Stimulated activated CD8-positive, alpha-beta memory T cell treated with anti-CD3 and anti-CD28 coated beads, Interleukin-15, amount 100 ng/mL, for 48 hours (primary cell): ENCODE measurements around the gene TCF19.

Experiments used
- DNase-seq, 2 donors: peaks; one replicate each; pipeline ENCODE4 v3.0.0-alpha.2; 2020; ENCODE audit warnings: low read depth in 2 of 2

TCF19 gene

DNA sequence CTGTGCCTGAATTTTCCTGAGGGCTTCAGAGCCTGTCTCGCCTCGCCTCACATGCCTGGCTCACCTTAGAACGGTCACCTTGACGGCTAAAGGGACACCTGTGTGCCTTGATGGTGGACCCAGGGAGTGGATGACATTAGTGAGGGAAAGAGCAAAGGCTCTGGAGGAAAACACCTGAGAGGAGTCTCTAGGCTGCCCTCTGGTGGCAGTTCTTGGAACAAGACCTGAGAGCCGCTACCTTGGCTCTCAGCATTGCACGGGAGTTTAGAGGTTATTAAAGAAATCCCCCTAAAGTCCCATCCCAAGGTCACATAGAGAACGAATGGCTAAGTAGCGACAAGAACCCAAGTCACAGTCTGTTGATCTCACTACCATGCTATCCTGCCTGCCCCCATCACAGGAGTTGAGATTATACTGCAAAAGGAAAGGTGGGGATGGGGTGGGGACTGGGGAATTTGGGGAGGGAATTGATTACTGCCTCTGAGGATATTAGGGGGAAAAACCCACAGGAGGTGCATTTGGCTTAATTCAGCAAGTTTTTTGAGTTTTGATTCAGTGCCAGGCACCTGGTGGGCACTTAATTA lies 30.2 kb upstream of the TCF19 start:
- DNase-seq, result peak; percentile 37 to 51

DNA sequence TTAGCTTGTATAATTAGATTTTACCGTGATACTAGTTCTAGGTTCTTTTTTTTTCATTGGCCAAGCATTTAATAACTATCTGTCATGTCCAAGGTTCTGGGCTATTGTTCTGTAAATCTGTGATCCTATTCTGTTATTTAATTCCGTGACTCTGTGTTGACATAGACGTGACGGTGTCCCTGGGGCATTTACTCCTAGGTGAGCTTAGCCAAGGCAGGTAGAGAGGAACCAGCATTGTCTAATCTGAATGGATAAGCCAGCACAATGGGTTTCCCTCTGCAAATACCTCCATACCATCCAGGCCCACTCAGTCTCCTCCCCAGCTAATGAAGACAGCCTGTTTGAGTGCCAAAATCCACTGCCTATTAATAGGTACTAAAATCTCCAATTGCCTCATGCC lies 29.3 kb upstream of the TCF19 start:
- DNase-seq, result no peak

- DNase-seq, result no peak
Measured at GRCh38 chr6:31130751-31131150, 27.6 kb upstream of the TCF19 start.

DNA sequence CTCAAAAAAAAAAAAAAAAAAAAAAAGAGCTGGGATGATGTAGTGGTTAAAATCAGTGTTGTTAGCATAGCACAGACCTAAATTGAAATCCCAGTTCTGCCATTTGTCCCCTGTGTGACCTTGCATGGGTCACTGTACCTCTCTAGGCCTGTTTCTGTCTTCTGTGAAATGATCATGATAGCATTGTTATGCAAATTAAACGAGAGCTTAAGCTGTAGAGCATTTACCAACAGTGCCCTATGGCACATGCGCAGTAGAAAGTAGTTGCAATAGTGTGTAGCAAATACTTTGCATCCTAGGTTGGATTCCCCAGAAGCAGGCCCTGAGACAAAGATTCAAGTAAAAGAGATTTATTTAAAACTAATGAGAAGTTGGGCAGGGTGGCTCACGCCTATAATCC lies 26.8 kb upstream of the TCF19 start:
- DNase-seq, result no peak

DNA sequence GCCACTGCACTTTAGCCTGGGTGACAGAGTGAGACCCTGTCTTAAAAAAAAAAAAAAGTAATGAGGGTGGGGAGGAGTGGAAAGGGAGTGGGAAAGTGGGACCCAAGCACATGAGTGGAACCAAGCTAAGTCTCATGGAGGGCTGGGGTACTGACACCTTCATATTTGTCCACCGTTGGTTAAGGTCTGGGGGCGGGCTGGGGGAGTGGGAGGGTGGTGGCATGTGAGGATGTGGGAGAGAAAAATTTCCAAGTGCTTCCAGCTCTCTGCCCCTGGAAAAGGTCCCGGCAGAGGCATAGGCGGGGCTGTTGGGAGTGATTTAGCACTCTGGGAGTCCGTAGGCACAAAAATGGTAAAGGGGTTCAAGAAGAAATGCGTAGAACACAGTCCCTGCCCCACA lies 25.6 kb upstream of the TCF19 start:
- no peak for DNase-seq

GRCh38 chr6:31135710-31136109 lies 22.7 kb upstream of the TCF19 start:
- no peak for DNase-seq

- DNase-seq, result no peak
Measured at GRCh38 chr6:31138982-31139381, 19.4 kb upstream of the TCF19 start, which contains the start of gene PSORS1C2. Gene PSORS1C2, minus strand, starts transcription at chr6:31139066. Its CDS starts 40 bp downstream, at chr6:31139026.

DNA sequence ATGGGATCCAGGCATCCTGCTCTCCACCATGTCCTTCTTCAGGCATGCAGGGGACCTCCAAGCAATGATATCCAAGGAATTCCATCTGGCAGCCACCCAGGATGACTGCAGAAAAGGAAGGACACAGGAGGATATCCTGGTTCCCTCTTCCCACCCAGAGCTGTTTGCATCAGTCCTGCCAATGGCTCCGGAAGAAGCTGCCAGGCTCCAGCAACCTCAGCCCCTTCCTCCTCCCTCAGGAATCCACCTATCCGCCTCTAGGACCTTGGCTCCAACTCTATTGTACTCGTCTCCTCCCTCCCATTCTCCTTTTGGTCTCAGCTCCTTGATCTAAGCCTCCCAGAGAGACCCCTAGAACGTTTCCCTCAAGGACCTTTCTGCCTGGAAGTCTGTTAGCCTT lies 18.8 kb upstream of the TCF19 start:
- DNase-seq, result no peak

- DNase-seq, result no peak
Measured at GRCh38 chr6:31140643-31141042, 17.7 kb upstream of the TCF19 start.

- no peak for DNase-seq
Measured at GRCh38 chr6:31142361-31142761, 16.0 kb upstream of the TCF19 start.

- DNase-seq, result no peak
Measured at GRCh38 chr6:31143148-31143547, 15.2 kb upstream of the TCF19 start.

DNA sequence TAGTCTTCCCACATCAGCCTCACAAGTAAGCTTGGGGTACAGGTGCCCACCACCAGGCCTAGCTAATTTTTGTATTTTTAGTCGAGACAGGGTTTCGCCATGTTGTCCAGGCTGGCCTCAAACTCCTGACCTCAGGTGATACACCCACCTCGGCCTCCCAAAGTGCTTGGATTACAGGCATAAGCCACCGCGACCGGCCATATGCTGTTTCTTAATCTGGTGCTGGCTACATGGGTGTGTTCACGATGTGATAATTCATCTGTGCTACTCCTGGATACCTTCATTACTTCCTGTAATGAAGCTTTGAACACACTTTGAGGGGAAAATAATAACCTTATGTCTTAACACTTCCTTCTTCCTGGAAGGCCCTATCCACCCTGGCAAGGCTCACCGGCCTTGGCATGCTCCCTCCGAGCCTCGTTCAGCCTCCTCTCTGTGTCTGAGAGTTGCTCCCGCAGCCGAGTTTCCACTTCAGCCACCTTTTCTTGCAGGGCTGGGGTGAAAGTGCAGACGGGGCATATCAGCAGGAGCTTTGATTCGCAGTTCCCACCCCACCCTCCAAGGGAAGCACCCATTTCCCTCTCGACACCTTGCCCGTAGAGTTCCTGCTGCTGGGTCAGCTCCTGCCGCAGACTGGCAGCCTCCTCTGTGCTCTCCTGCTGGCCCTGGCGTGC lies 14.0 kb upstream of the TCF19 start:
- DNase-seq, result no peak

- DNase-seq, result no peak
Measured at GRCh38 chr6:31144970-31145340, 13.4 kb upstream of the TCF19 start.

DNA sequence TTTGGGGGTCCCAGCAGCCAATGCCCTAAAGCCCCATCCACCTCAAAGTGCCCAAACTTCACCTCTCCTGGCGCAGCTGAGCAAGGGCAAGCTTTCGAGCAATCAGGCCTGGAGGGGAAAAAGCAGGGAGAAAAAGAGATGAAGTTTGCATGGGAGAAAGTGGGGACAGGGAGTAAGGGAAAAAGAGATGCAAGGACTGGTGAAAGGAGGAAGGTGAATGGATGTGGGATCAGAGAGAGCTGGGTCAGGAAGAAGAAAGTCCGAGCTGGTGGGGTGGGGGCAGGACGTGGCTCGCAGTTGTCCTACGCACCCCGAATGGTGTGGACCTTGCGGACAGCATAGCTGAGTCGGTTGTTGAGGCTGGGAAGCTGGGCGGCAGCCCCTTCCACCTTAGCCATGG lies 13.0 kb upstream of the TCF19 start:
- no peak for DNase-seq

- DNase-seq, result no peak
Measured at GRCh38 chr6:31149827-31150447, 8.5 kb upstream of the TCF19 start.

DNA sequence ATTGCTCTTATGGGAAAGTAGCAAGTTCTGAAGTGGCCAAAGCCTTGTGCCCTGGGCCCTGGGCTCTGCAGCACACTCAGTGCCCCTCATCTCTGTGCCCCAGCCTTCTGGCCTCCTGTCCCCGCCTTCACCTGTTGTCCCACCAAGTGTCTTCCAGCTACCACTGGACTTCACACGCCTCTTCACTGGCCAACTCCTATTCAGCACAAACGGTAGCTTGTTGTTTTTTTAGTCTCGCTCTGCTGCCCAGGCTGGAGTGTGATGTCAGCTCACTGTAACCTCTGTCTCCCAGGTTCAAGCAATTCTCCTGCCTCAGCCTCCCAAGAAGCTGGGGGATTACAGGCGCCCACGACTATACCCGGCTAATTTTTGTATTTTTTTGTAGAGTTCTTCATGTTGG lies 5.6 kb upstream of the TCF19 start:
- DNase-seq, result no peak

- no peak for DNase-seq
Measured at GRCh38 chr6:31154436-31154835, 4.0 kb upstream of the TCF19 start.

GRCh38 chr6:31156641-31157040 lies 1.7 kb upstream of the TCF19 start:
- DNase-seq, result no peak

GRCh38 chr6:31157513-31158139 lies 763 bp upstream of the TCF19 start, which contains the start of gene CCHCR1:
Gene CCHCR1, minus strand, starts transcription at chr6:31157802. Its CDS starts 202 bp downstream, at chr6:31157600.
- no peak for DNase-seq

DNA sequence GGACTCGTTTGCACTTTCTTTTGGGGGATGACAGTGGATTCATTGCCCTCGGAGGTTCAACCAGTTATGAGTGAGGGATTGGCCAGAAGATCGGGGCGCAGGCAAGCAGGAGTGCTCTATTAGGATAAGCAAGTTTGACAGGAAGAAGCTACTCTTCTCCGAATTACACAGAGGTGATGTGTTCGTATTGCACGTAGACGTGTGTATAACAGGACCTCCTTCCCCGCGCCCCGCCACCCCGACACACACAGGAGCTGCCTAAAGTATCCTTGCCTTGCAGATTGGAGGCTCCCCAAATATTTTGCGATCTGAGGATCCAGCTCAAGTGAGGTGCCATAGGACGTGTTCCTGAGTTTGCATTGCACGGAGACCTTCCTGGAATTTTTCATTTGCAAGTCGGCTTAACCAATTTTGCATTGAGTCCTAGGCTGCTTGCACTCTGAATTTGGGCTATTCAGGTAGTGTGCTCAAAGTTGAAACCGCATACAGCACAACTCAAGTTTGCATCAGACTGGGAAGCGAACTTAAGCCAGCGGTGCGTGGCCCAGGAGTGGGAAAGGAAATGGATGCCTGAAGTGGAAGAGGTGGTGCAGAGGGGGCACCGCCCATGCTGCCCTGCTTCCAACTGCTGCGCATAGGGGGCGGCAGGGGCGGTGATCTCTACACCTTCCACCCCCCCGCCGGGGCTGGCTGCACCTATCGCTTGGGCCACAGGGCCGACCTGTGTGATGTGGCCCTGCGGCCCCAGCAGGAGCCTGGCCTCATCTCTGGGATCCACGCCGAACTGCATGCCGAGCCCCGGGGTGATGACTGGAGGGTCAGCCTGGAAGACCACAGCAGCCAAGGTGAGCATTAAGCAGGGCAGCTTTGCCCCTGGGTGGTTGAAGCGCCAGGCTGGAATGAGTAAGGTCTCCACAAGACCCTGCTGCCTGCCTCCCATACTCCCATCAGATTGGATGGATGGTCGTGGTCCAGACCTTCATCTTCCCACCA lies 770 bp downstream of the TCF19 start:
- no peak for DNase-seq
